DND-41 (cell line): ENCODE measurements around the gene GABARAPL1.

Source experiments
- EZH2 ChIP-seq: IDR thresholded peaks from 3 replicates; pipeline ENCODE4 v1.6.1; 2012; ENCODE audit warnings: borderline replicate concordance, low read depth, mild to moderate bottlenecking, moderate library complexity, low read length, inconsistent platforms; ENCODE audit not compliant: severe bottlenecking
- TF ChIP-seq, protein P1 (sequence below): IDR thresholded peaks from 2 replicates; pipeline ENCODE4 v1.5.1; 2012; ENCODE audit warnings: borderline replicate concordance, low read length, moderate library complexity, mild to moderate bottlenecking; ENCODE audit not compliant: poor library complexity, severe bottlenecking; ENCODE audit errors: extremely low read depth

DNA sequence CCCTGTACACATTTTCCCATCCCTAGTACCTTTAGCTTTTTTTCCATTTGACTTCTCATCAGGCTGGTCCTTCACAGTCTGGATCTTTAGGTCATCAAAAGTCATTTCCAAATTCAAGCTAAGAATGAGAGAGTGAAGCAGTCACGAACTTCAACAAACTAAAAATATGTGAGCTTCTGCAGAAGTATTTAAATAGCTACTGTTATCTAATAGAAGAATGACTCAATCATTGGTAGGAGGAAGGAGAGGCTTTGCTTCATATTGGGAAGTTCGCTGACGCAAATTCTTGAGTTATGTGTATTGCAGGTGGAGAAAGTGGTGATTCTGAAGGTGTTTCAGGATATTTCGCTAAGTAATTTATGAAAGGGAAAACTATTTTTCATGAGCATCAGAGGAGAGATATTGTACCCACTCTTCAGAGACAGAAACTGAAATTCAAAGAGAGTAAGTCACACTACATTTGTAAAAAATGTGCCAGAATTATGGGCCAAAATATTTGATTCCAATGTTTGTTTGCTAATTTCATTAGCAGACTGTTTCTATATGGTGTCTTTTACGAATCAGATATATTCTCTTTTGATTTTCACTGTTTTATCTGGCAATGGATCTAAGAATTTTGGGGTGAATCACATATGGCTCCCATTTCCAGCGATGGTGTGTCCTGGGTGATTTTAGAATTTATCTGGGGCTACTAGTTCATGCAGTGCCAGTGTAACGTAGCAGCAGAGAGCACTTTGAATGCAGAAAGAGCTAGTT, 40.5 kb upstream of the GABARAPL1 start, which contains the start of gene OLR1:
- TF ChIP-seq, protein P1, sequence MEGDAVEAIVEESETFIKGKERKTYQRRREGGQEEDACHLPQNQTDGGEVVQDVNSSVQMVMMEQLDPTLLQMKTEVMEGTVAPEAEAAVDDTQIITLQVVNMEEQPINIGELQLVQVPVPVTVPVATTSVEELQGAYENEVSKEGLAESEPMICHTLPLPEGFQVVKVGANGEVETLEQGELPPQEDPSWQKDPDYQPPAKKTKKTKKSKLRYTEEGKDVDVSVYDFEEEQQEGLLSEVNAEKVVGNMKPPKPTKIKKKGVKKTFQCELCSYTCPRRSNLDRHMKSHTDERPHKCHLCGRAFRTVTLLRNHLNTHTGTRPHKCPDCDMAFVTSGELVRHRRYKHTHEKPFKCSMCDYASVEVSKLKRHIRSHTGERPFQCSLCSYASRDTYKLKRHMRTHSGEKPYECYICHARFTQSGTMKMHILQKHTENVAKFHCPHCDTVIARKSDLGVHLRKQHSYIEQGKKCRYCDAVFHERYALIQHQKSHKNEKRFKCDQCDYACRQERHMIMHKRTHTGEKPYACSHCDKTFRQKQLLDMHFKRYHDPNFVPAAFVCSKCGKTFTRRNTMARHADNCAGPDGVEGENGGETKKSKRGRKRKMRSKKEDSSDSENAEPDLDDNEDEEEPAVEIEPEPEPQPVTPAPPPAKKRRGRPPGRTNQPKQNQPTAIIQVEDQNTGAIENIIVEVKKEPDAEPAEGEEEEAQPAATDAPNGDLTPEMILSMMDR = no peak
- no peak for TF ChIP-seq EZH2
